OCI-LY7 (cell line): ENCODE results near the gene ZMYND19. TPM values are rescaled to one million over a fixed set of nuclear protein-coding genes. Genes with fewer than 3 reads are reported as not detected.

Experiments used
- BruUV-seq: library from RNA; stranded (reverse); fragments of 400-500 nt; replicated peaks from 2 replicates; lab custom pipeline; 2021; lab: Mats Ljungman, UMichigan
- CTCF ChIA-PET: fragments of 300-600 bp; sonication (Branson Sonifier 250); formaldehyde crosslinking; loops from one replicate; lab custom pipeline; 2022; ENCODE audit warnings: antibody characterized with exemption; ENCODE audit not compliant: unreplicated experiment; lab: Charles Lee
- POLR2A ChIA-PET: fragments of 300-600 bp; sonication (Branson Sonifier 250); formaldehyde crosslinking; loops from one replicate; lab custom pipeline; 2022; ENCODE audit warnings: antibody characterized with exemption; lab: Charles Lee
- DNase-seq: peaks from one replicate; pipeline ENCODE4 v3.0.0-alpha.2; 2015; ENCODE audit warnings: low spot score
- H2AFZ ChIP-seq: fragments of 200-600 bp; sonication (generic), shearing (Covaris generic); 2 replicates; pipeline ENCODE4 v1.6.1; 2014; ENCODE audit warnings: mild to moderate bottlenecking, antibody characterized with exemption, low read length, moderate library complexity
- H3K27ac ChIP-seq: fragments of 200-600 bp; sonication (generic); 2 replicates; pipeline ENCODE4 v1.5.1; 2014; ENCODE audit warnings: mixed run types, low read depth, mild to moderate bottlenecking, moderate library complexity, low read length, inconsistent platforms; ENCODE audit not compliant: poor library complexity, severe bottlenecking
- H3K36me3 ChIP-seq: fragments of 200-600 bp; sonication (generic); 2 replicates; pipeline ENCODE4 v1.6.1; 2014; ENCODE audit warnings: mild to moderate bottlenecking, antibody characterized with exemption, low read length, moderate library complexity, mixed read lengths; ENCODE audit not compliant: insufficient read depth
- H3K4me1 ChIP-seq: fragments of 200-600 bp; sonication (generic); 2 replicates; pipeline ENCODE4 v1.5.1; 2014; ENCODE audit warnings: mild to moderate bottlenecking, low read length; ENCODE audit not compliant: insufficient read depth, poor library complexity, severe bottlenecking
- H3K4me2 ChIP-seq: fragments of 200-600 bp; sonication (generic); 2 replicates; pipeline ENCODE4 v1.6.1; 2014; ENCODE audit warnings: mild to moderate bottlenecking, low read length
- H3K4me3 ChIP-seq: fragments of 200-600 bp; sonication (generic); 2 replicates; pipeline ENCODE4 v1.5.1; 2014; ENCODE audit warnings: mild to moderate bottlenecking, low read depth, low read length; ENCODE audit not compliant: poor library complexity, severe bottlenecking
- H3K79me2 ChIP-seq: fragments of 200-600 bp; sonication (generic); 2 replicates; pipeline ENCODE4 v1.6.1; 2016; ENCODE audit warnings: low read depth, mild to moderate bottlenecking, low read length, moderate library complexity, mixed read lengths; ENCODE audit not compliant: insufficient read depth
- H3K9me2 ChIP-seq: fragments of 200-600 bp; sonication (generic); 2 replicates; pipeline ENCODE4 v1.6.1; 2016; ENCODE audit warnings: mild to moderate bottlenecking, low read length, mixed read lengths; ENCODE audit not compliant: insufficient read depth
- H3K9me3 ChIP-seq: fragments of 200-600 bp; sonication (generic); 2 replicates; pipeline ENCODE4 v1.6.1; 2014; ENCODE audit warnings: mild to moderate bottlenecking, mixed run types, low read length, mixed read lengths
- H4K20me1 ChIP-seq: fragments of 200-600 bp; sonication (generic); 2 replicates; pipeline ENCODE4 v1.6.1; 2014; ENCODE audit warnings: mild to moderate bottlenecking, antibody characterized with exemption, low read length, moderate library complexity, mixed read lengths; ENCODE audit not compliant: insufficient read depth
- CTCF ChIP-seq: fragments of 200-600 bp; sonication (generic); conservative IDR thresholded peaks from 2 replicates; pipeline ENCODE4 v1.5.1; 2014; ENCODE audit warnings: mild to moderate bottlenecking, antibody characterized with exemption, low read length, moderate library complexity, mixed read lengths
- EZH2phosphoT487 ChIP-seq: fragments of 200-600 bp; sonication (generic); IDR thresholded peaks from 2 replicates; pipeline ENCODE4 v1.6.1; 2018; ENCODE audit warnings: low read depth, borderline replicate concordance, mild to moderate bottlenecking, mixed run types, antibody characterized with exemption, low read length, moderate library complexity, mixed read lengths
- intact Hi-C: fragments of 100-400 bp; cut with micrococcal nuclease; formaldehyde crosslinking; loops from one replicate; pipeline ENCODE4 v1.10.0; 2022; ENCODE audit not compliant: unreplicated experiment
- total RNA-seq, 2 experiments: library from RNA; depleted of rRNA in 1 of 2; stranded (reverse); fragments of >200 nt in 1 of 2; shearing (Covaris generic) in 1 of 2; gene quantifications; 2 replicates each; pipeline ENCODE4 v1.2.3, GENCODE V29; 2014 to 2022

ZMYND19 gene
- total RNA-seq, 2 experiments from 2014 or later: 48.4 to 65.8 TPM

- H3K4me1 ChIP-seq: peaks cover 31% of the 10 kb centered on the region
- H3K27ac ChIP-seq: no peak overlapping the region
- H3K9me3 ChIP-seq: no peaks in the 10 kb centered on the region
- POLR2A ChIA-PET: no interaction called here
- peaks cover 40% of the 10 kb centered on the region for H3K36me3 ChIP-seq
- H3K4me2 ChIP-seq: no peak overlapping the region; the same call in 1 of the 2 replicates
- H4K20me1 ChIP-seq: no peaks in the 10 kb centered on the region
- no peak for TF ChIP-seq CTCF
- no peak for TF ChIP-seq EZH2phosphoT487
- intact Hi-C loops: no loop called here
- CTCF ChIA-PET: no interaction called here
- BruUV-seq: no TSS peak
- no peak overlapping the region for H2AFZ ChIP-seq
- no peak overlapping the region for H3K4me3 ChIP-seq
- peak; percentile 30 for DNase-seq
- peaks cover 8% of the 10 kb centered on the region for H3K79me2 ChIP-seq
- H3K9me2 ChIP-seq: no peaks in the 10 kb centered on the region
These were observed 21.6 kb upstream of the ZMYND19 start for GRCh38 chr9:137611623-137612609.

- peaks cover 31% of the 10 kb centered on the region for H3K36me3 ChIP-seq
- ChIA-PET POLR2A (no interaction called here), CTCF (no interaction called here)
- intact Hi-C loops: no loop called here
- no peak overlapping the region for H3K4me2 ChIP-seq
- BruUV-seq: no TSS peak
- no peaks in the 10 kb centered on the region for H3K9me3 ChIP-seq
- no peak overlapping the region for H3K27ac ChIP-seq
- no peak for DNase-seq
- no peaks in the 10 kb centered on the region for H3K9me2 ChIP-seq
- no peak overlapping the region for H2AFZ ChIP-seq
- peaks cover 30% of the 10 kb centered on the region for H3K4me1 ChIP-seq
- no peaks in the 10 kb centered on the region for H4K20me1 ChIP-seq
- no peaks in the 10 kb centered on the region for H3K79me2 ChIP-seq
- H3K4me3 ChIP-seq: no peak overlapping the region
- TF ChIP-seq EZH2phosphoT487 (no peak), CTCF (no peak)
These were observed 20.6 kb upstream of the ZMYND19 start for GRCh38 chr9:137610944-137611343.
